ENCODE results near the gene ATP6V1G2.
A peak's percentile ranks its signal among the peaks of the same experiment; 100 is the strongest.
"Not testable (repeated sequence)": the region's sequence is repeated elsewhere in the genome, so short reads cannot be mapped to it uniquely, and the experiment has no call there.

The ATP6V1G2 gene

GRCh38 chr6:31529329-31530150 is 16.9 kb downstream of the ATP6V1G2 start:
- no peak for DNase-seq (ENCODE audit: low read depth in 2 of 2)

GRCh38 chr6:31528821-31529328 is 17.5 kb downstream of the ATP6V1G2 start, which contains the start of gene MCCD1:
Gene MCCD1, plus strand, starts transcription at chr6:31528962. Its CDS starts 53 bp downstream, at chr6:31529015.
- no peak for DNase-seq (ENCODE audit: low read depth in 2 of 2)

- DNase-seq (ENCODE audit: low read depth in 2 of 2): no peak
These were observed 18.1 kb downstream of the ATP6V1G2 start for GRCh38 chr6:31528307-31528777.

GRCh38 chr6:31525932-31526591 is 20.3 kb downstream of the ATP6V1G2 start:
- no peak for DNase-seq (ENCODE audit: low read depth in 2 of 2)

GRCh38 chr6:31525553-31525931 is 20.9 kb downstream of the ATP6V1G2 start:
- no peak for DNase-seq (ENCODE audit: low read depth in 2 of 2)

- DNase-seq (ENCODE audit: low read depth in 2 of 2): no peak
These were observed 24.6 kb downstream of the ATP6V1G2 start for GRCh38 chr6:31521835-31522234.

- DNase-seq (ENCODE audit: low read depth in 2 of 2): no peak
These were observed 32.8 kb downstream of the ATP6V1G2 start for GRCh38 chr6:31513456-31514165.

- no peak for DNase-seq (ENCODE audit: low read depth in 2 of 2)
These were observed 36.4 kb downstream of the ATP6V1G2 start for GRCh38 chr6:31510007-31510406.

- DNase-seq (ENCODE audit: low read depth in 2 of 2): not testable (repeated sequence)
These were observed 37.4 kb downstream of the ATP6V1G2 start for GRCh38 chr6:31509036-31509435.

GRCh38 chr6:31502586-31502985 is 43.8 kb downstream of the ATP6V1G2 start:
- DNase-seq (ENCODE audit: low read depth in 2 of 2): no peak

- not testable (repeated sequence) for DNase-seq (ENCODE audit: low read depth in 2 of 2)
These were observed 46.8 kb downstream of the ATP6V1G2 start for GRCh38 chr6:31499648-31500047.

- DNase-seq (ENCODE audit: low read depth in 2 of 2): no peak
These were observed 47.7 kb downstream of the ATP6V1G2 start for GRCh38 chr6:31498748-31499147.

GRCh38 chr6:31497531-31498476 is 48.6 kb downstream of the ATP6V1G2 start, which contains the start of gene MICB:
Gene MICB, plus strand, starts transcription at chr6:31498145. Its CDS starts 49 bp downstream, at chr6:31498194.
- DNase-seq (ENCODE audit: low read depth in 2 of 2): peak in 1 of 2 experiments; percentile 35

- DNase-seq (ENCODE audit: low read depth in 2 of 2): not testable (repeated sequence)
These were observed 49.6 kb downstream of the ATP6V1G2 start for GRCh38 chr6:31496826-31497225.

GRCh38 chr6:31495580-31495979 is 50.8 kb downstream of the ATP6V1G2 start:
- DNase-seq (ENCODE audit: low read depth in 2 of 2): peak; percentile 16 to 20
